Mucosa of descending colon (tissue), 3 donors: ENCODE measurements around the gene TCIRG1. TPM values are rescaled to one million over a fixed set of nuclear protein-coding genes. Genes with fewer than 3 reads are reported as not detected.

Experiments
- ATAC-seq: fragments of 200-7000 bp; cut with Tn5 transposase; one replicate; pipeline ENCODE4 v1.9.1; 2020; ENCODE audit warnings: mild to moderate bottlenecking, moderate library complexity
- DNase-seq, 3 donors: peaks; one replicate each; pipeline ENCODE4 v3.0.0-alpha.2; 2020
- H3K36me3 ChIP-seq: fragments of 200-600 bp; one replicate; pipeline ENCODE4 v1.8.0; 2021; ENCODE audit warnings: low read depth, mild to moderate bottlenecking
- H3K4me1 ChIP-seq: fragments of 200-600 bp; one replicate; pipeline ENCODE4 v1.8.0; 2021; ENCODE audit warnings: low read depth, mild to moderate bottlenecking
- H3K4me3 ChIP-seq: fragments of 200-600 bp; one replicate; pipeline ENCODE4 v1.8.0; 2021; ENCODE audit warnings: mild to moderate bottlenecking
- H3K9me3 ChIP-seq: fragments of 200-600 bp; one replicate; pipeline ENCODE4 v1.8.0; 2021; ENCODE audit warnings: mild to moderate bottlenecking
- intact Hi-C, 2 donors: fragments of 100-400 bp; cut with DNase I in 1 of 2; cut with micrococcal nuclease in 1 of 2; formaldehyde crosslinking; loops; one replicate each; pipeline versions ENCODE4 v1.11.0 to v1.11.1; 2022; cut with DNase I, micrococcal nuclease
- total RNA-seq, 3 donors: library from RNA; stranded (reverse); fragmentation: NEBNext Ultra II Directional in 2 of 3; extraction: Animal tissue kit (Norgen Biotek cat#: 25700) in 2 of 3; gene quantifications; one replicate each; pipeline versions ENCODE4 v1.2.1 to v1.2.4, GENCODE V29; 2021 to 2023
- TF ChIP-seq, protein P1 (sequence below): fragments of 200-600 bp; IDR thresholded peaks from one replicate; pipeline ENCODE4 v1.8.0; 2022; ENCODE audit warnings: antibody characterized with exemption, mild to moderate bottlenecking
- donor health status: DM: no; HTN: no; CAD: no; lungs with moderate emphysema.
- donor health status: DM: no; HTN: no; CAD: no.
- donor health status: DM: no; HTN: yes; CAD: no.

The TCIRG1 gene
- total RNA-seq, 3 donors from 2014 or later = 155 to 189 (median 166) TPM

DNA sequence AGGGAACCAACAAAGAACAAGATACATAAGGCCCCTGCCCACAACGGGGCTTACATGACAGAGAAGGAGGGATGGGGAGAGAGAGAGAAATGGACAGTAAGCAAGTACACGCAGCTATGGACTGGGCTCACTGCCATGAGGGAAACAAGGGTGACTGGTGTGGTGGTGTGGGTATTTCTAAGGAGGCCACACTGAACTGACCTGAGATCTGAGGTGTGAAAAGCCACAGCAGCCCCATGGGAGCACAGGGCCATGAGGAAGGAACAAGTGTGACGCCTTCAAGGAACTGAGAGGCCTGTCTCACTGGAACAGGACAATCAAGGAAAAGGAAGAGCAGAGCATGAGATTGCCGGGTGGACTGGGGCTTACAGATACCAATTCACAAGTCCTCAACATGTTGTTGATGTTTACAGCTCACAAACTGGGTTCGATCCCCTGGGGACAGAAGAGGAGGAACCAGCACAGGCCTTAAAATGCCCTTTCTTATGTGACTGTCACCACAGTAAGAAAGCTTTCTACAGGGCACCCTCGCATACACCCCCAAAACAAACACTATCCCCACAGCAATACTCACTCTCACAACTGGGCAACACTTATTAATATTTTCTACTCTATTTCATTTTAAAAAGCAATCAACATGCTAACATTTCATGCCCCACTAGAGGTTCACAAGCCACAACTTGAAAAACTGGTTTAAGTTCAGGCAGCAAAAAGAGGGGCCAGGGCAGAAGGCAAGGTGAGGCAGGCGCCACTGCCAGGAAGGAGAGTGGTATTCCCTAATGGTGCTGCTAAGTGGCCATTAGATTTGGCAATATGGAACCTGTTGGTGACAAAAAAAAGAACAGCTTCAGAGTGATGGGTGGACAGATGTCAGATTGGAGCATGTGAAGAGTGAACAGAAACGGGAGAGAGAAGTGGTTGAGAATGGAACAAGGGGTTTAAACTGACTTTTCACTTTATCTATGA lies 39.1 kb downstream of the TCIRG1 start:
- no peak for DNase-seq
- Histone ChIP-seq H3K4me3 (no peak overlapping the region), H3K9me3 (no peaks in the 10 kb centered on the region), H3K4me1 (no peaks in the 10 kb centered on the region), H3K36me3 (no peaks in the 10 kb centered on the region)
- no peak for ATAC-seq
- TF ChIP-seq, protein P1, sequence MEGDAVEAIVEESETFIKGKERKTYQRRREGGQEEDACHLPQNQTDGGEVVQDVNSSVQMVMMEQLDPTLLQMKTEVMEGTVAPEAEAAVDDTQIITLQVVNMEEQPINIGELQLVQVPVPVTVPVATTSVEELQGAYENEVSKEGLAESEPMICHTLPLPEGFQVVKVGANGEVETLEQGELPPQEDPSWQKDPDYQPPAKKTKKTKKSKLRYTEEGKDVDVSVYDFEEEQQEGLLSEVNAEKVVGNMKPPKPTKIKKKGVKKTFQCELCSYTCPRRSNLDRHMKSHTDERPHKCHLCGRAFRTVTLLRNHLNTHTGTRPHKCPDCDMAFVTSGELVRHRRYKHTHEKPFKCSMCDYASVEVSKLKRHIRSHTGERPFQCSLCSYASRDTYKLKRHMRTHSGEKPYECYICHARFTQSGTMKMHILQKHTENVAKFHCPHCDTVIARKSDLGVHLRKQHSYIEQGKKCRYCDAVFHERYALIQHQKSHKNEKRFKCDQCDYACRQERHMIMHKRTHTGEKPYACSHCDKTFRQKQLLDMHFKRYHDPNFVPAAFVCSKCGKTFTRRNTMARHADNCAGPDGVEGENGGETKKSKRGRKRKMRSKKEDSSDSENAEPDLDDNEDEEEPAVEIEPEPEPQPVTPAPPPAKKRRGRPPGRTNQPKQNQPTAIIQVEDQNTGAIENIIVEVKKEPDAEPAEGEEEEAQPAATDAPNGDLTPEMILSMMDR = no peak
- intact Hi-C loops = no loop called here

DNA sequence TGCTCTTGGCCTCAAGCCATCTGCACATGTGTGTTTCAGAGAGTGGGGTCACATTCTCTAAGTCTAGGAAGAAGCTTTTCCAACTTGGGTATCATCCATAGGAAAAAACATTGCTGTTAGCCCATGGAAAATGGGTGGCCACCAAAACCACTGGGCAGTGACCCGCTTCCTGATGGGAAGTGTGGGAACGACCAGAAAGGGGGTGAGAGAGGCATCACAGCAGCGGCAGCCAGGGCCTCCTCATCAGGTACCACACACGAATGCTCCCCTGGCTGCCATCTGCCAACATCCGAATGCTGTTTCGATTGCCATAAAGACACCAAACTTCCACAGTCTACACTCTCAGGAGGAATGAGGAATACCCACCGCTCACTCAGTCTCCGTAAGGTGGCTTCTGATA lies 42.0 kb downstream of the TCIRG1 start:
- TF ChIP-seq, protein P1 = no peak
- H3K4me3 ChIP-seq = no peak overlapping the region
- DNase-seq = no peak
- H3K9me3 ChIP-seq = no peaks in the 10 kb centered on the region
- intact Hi-C loops = no loop called here
- no peaks in the 10 kb centered on the region for H3K36me3 ChIP-seq
- no peak for ATAC-seq
- no peaks in the 10 kb centered on the region for H3K4me1 ChIP-seq

DNA sequence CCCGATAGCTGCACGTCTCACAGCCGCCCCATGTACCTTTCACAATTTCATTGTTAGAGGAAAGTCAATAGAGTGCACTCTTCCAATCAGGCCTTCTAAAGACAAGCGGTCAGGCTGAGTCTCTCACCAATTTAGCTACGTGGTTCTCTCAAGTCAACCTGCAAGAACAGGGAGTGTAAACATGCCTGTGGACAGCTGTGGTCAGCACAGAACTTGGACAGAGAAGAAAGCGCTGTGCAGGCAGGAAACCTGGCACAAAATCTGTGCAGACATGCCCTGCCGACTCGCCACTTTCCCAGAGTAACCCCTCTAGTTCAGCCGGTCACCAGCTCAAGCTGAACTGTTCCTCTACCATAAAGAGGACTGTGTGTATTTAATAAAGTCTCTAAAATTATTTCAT lies 42.9 kb downstream of the TCIRG1 start:
- Histone ChIP-seq H3K36me3 (no peaks in the 10 kb centered on the region), H3K4me1 (no peaks in the 10 kb centered on the region), H3K9me3 (no peaks in the 10 kb centered on the region), H3K4me3 (no peak overlapping the region)
- no peak for DNase-seq
- intact Hi-C loops = no loop called here
- ATAC-seq = no peak
- TF ChIP-seq, protein P1 = no peak

DNA sequence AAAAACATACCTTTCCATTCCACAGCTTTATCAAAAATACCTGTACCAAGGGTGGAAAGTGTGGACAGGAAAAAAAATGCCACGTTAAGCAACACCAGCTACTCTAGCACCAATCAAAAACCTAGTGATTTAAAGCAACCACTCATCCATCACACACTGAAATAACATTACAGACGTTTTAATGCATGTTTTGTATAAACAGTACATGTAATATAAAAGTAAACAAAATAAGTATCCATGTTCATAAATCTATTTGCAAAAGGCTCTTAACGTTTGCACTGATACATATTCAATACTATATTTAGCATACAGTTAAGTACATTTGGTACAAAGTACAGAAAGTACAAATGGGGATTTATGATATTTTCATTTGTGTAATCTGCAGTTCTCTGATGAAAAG lies 43.7 kb downstream of the TCIRG1 start:
- TF ChIP-seq, protein P1 = no peak
- intact Hi-C loops = no loop called here
- no peaks in the 10 kb centered on the region for H3K36me3 ChIP-seq
- H3K4me3 ChIP-seq = no peak overlapping the region
- H3K9me3 ChIP-seq = no peaks in the 10 kb centered on the region
- ATAC-seq = no peak
- H3K4me1 ChIP-seq = no peaks in the 10 kb centered on the region
- DNase-seq = no peak

DNA sequence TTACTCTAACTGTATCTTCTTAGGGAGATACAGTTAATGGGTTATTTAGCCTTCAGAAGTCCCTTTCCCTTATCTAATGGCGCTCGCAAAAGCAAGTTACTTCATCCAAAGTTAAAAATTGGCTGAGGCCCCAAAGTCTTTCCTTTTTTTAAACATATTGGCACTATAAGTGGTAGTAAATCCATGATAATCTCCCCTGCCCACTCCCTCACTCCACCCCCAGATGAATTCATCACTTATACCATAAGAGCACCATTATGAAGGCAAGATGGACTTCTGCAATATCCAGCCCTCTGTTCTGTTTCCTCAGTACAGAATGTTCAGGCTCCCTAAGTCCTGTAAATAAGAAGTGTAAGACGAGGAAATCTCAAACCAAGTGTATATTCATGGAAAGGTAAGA lies 44.7 kb downstream of the TCIRG1 start:
- no peaks in the 10 kb centered on the region for H3K36me3 ChIP-seq
- H3K4me3 ChIP-seq = no peak overlapping the region
- ATAC-seq (no peak), DNase-seq (no peak)
- TF ChIP-seq, protein P1 = no peak
- intact Hi-C loops = no loop called here
- no peaks in the 10 kb centered on the region for H3K9me3 ChIP-seq
- no peaks in the 10 kb centered on the region for H3K4me1 ChIP-seq
